ENCODE measurements around the gene TMEM245. TPM values are rescaled to one million over a fixed set of nuclear protein-coding genes. Genes with fewer than 3 reads are reported as not detected.

TMEM245 gene
- total RNA-seq, 4 donors from 2014 or later = 109 to 192 (median 137) TPM

DNA sequence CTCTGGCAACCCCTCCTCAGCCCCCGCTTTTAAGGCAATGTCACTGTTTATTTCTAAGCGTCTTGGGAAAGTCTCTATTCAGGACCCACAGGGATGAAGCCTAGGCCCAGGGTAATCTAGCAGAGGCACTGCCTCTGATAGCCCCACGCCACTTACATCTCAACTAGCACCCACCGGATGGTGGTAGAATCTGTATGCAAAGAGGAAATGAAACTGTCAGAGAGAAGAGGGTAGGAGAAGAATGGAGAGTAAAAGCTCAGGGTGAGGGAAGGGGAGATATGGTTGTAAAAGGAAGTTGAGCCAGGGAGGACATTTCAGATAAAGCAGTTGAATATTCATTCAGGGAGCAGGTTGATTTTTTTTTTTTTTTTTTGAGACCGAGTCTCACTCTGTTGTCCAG, 44.3 kb upstream of the TMEM245 start:
- H3K9me3 ChIP-seq = no peaks in the 10 kb centered on the region
- intact Hi-C loops (cut with DNase I) = no loop called here
- H3K4me3 ChIP-seq = no peak overlapping the region
- peaks cover 0 to 16% (median 11%) of the 10 kb centered on the region in 4 donors for H3K4me1 ChIP-seq
- 75% methylated on average over 5 of the region's 5 CpGs for WGBS
- no peak overlapping the region for H3K27ac ChIP-seq (replicated peaks in 1 of 4)
- no peaks in the 10 kb centered on the region for H3K36me3 ChIP-seq
- DNase-seq (ENCODE audit: extremely low spot score) = no peak
- H3K27me3 ChIP-seq = peaks cover 0 to 15% (median 0%) of the 10 kb centered on the region in 4 donors
- TF ChIP-seq, protein P1, sequence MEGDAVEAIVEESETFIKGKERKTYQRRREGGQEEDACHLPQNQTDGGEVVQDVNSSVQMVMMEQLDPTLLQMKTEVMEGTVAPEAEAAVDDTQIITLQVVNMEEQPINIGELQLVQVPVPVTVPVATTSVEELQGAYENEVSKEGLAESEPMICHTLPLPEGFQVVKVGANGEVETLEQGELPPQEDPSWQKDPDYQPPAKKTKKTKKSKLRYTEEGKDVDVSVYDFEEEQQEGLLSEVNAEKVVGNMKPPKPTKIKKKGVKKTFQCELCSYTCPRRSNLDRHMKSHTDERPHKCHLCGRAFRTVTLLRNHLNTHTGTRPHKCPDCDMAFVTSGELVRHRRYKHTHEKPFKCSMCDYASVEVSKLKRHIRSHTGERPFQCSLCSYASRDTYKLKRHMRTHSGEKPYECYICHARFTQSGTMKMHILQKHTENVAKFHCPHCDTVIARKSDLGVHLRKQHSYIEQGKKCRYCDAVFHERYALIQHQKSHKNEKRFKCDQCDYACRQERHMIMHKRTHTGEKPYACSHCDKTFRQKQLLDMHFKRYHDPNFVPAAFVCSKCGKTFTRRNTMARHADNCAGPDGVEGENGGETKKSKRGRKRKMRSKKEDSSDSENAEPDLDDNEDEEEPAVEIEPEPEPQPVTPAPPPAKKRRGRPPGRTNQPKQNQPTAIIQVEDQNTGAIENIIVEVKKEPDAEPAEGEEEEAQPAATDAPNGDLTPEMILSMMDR (IDR thresholded peaks at IDR 0.05) = no peak
- no peak for TF ChIP-seq POLR2AphosphoS5 (IDR thresholded peaks at IDR 0.05)
- no peak for TF ChIP-seq EP300 (IDR thresholded peaks at IDR 0.05)
- TF ChIP-seq POLR2A (IDR thresholded peaks at IDR 0.05; ENCODE audit: low read depth) = no peak

DNA sequence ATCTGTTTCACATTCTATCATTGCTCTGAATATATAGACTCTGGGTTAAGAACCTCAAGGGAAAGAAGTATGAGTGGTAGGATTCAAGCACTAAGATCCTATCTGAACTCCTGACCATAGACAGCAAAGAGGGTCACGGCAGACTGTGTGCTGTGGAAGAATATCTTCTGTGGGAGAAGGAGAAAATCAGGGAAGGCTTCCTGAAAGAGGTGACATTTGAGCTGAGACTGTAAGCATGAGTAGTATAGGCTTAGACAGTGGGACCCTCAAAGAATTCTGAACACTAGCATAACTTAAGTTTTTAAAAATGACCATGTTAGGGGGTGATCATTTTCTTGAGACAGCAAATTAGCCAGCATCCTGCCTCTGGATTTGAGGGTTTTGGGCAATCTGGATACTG, 43.4 kb upstream of the TMEM245 start:
- H3K4me1 ChIP-seq = peaks cover 0 to 16% (median 11%) of the 10 kb centered on the region in 4 donors
- WGBS = 100% methylated on average over 1 of the region's 1 CpG

DNA sequence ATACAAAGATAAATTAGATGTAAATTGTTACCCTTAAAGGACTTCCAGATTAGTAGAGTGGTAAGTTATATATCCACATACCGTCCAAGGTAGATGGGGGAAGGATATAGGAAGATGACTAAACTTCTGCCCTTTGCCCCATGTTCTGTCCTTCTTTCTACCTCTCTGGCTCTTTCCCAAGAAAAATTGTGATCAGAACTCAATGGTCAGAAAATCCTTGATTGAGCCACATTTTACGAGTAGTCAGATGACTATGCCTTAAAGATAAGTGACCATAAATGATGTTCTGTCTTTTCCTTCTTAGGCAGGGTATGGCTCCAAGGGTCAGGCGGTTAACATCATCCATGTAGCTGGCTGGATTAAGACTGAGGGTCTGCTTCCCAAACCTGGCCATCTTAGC, 42.9 kb upstream of the TMEM245 start:
- Histone ChIP-seq H3K9me3 (no peaks in the 10 kb centered on the region), H3K27me3 (peaks cover 0 to 15% (median 0%) of the 10 kb centered on the region in 4 donors), H3K4me1 (peaks cover 0 to 16% (median 11%) of the 10 kb centered on the region in 4 donors), H3K4me3 (no peak overlapping the region), H3K27ac (replicated peaks in 1 of 4) (no peak overlapping the region), H3K36me3 (no peaks in the 10 kb centered on the region)
- no peak for DNase-seq (ENCODE audit: extremely low spot score)
- WGBS = 96% methylated on average over 3 of the region's 3 CpGs
- TF ChIP-seq, protein P1 (IDR thresholded peaks at IDR 0.05) = no peak
- TF ChIP-seq POLR2AphosphoS5 (IDR thresholded peaks at IDR 0.05) = no peak
- no peak for TF ChIP-seq POLR2A (IDR thresholded peaks at IDR 0.05; ENCODE audit: low read depth)
- TF ChIP-seq EP300 (IDR thresholded peaks at IDR 0.05) = no peak
- intact Hi-C loops (cut with DNase I) = no loop called here

More for the DNA sequence above, 43.4 kb upstream of the TMEM245 start:
- no peaks in the 10 kb centered on the region for H3K36me3 ChIP-seq
- TF ChIP-seq, protein P1 (IDR thresholded peaks at IDR 0.05) = no peak
- no peak for TF ChIP-seq POLR2AphosphoS5 (IDR thresholded peaks at IDR 0.05)
- no peak for TF ChIP-seq EP300 (IDR thresholded peaks at IDR 0.05)
- no peak for TF ChIP-seq POLR2A (IDR thresholded peaks at IDR 0.05; ENCODE audit: low read depth)
- no peaks in the 10 kb centered on the region for H3K9me3 ChIP-seq
- H3K27me3 ChIP-seq = peaks cover 0 to 15% (median 0%) of the 10 kb centered on the region in 4 donors
- H3K27ac ChIP-seq (replicated peaks in 1 of 4) = no peak overlapping the region
- intact Hi-C loops (cut with DNase I) = no loop called here
- no peak for DNase-seq (ENCODE audit: extremely low spot score)
- no peak overlapping the region for H3K4me3 ChIP-seq

DNA sequence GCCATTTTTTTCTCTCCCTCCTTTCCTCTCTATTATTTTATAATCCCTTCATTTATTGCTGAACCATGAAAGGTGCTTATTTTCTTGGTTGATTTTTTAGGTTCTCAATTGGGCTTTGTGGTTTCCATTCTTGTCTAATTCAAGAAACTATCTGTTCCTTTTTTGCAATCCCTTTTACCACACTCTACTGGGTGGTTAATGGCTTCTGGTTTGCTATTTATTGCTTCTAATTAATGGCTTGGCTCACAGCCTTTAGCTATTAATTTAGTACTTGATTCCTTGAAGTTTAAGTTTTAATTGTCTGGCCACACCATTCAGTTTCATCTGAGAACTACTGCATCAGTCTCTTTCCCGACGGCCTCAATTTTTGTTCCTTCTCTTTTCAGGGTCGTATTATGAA, 41.7 kb upstream of the TMEM245 start:
- Histone ChIP-seq H3K27ac (replicated peaks in 1 of 4) (no peak overlapping the region), H3K4me3 (no peak overlapping the region), H3K4me1 (peaks cover 0 to 3% (median 3%) of the 10 kb centered on the region in 4 donors), H3K27me3 (peaks cover 0 to 6% (median 0%) of the 10 kb centered on the region in 4 donors), H3K36me3 (no peaks in the 10 kb centered on the region), H3K9me3 (no peaks in the 10 kb centered on the region)
- intact Hi-C loops (cut with DNase I) = no loop called here
- WGBS = 95% methylated on average over 3 of the region's 3 CpGs
- DNase-seq (ENCODE audit: extremely low spot score) = no peak
- no peak for TF ChIP-seq POLR2A (IDR thresholded peaks at IDR 0.05; ENCODE audit: low read depth)
- TF ChIP-seq, protein P1 (IDR thresholded peaks at IDR 0.05) = no peak
- TF ChIP-seq POLR2AphosphoS5 (IDR thresholded peaks at IDR 0.05) = no peak
- no peak for TF ChIP-seq EP300 (IDR thresholded peaks at IDR 0.05)

DNA sequence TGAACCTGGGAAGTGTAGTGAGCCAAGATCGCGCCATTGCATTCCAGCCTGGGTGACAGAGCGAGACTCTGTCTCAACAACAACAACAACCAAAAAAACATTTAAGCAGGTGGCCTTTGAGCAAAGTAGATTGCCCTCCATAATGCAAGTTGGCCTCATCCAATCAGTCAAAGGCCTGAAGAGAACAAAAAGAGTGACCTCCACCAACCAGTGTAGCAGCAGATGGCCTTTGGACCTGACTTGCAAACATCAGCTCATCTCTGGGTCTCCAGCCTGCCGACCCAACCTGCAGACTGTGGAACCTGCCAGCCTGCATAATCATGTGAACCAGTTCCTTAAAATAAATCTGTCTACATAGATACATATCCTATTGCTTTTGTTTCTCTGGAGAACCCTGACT, 39.8 kb upstream of the TMEM245 start:
- Histone ChIP-seq H3K4me3 (no peak overlapping the region), H3K27ac (replicated peaks in 1 of 4) (no peak overlapping the region), H3K27me3 (no peaks in the 10 kb centered on the region), H3K9me3 (no peaks in the 10 kb centered on the region), H3K4me1 (no peaks in the 10 kb centered on the region), H3K36me3 (no peaks in the 10 kb centered on the region)
- no peak for DNase-seq (ENCODE audit: extremely low spot score)
- 88% methylated on average over 4 of the region's 4 CpGs for WGBS
- intact Hi-C loops (cut with DNase I) = no loop called here
- TF ChIP-seq EP300 (IDR thresholded peaks at IDR 0.05) = no peak
- TF ChIP-seq, protein P1 (IDR thresholded peaks at IDR 0.05) = no peak
- no peak for TF ChIP-seq POLR2AphosphoS5 (IDR thresholded peaks at IDR 0.05)
- TF ChIP-seq POLR2A (IDR thresholded peaks at IDR 0.05; ENCODE audit: low read depth) = no peak

Measured in esophagus muscularis mucosa (tissue), 4 donors.